ENCODE measurements around the gene ZNF783.

ZNF783 gene

DNA sequence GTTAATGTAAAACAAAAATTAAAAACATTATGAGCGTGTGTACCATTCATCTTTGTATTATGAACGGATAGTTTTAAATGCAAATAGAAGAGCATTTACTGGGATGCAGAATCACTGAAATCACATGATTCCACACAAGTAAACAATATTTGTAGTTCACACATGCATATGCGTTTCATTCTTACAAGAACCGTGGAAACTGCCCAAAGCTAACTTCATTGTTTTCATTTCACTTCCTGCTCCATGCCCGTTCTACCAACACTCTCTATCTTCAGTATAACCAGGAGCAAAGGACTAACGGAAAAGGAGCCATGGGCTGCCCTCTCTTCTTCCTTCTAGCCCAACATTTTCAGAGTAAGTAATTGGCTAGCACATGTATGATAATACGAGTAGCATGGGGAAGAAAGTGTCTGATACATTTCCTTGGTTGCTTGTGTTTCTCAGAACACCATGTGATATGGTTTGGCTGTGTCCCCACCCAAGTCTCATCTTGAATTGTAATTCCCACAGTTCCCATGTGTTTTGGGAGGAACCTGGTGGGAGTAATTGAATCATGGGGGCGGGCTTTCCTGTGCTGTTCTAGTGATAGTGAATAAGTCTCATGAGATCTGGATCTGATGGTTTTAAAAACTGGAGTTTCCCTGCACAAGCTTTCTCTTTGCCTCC, 38.8 kb downstream of the ZNF783 start:
- Histone ChIP-seq H3K9me3 (ENCODE audit: severe bottlenecking) (no peaks in the 10 kb centered on the region), H3K4me1 (ENCODE audit: insufficient read depth, poor library complexity, severe bottlenecking) (no peaks in the 10 kb centered on the region), H3K27me3 (ENCODE audit: insufficient read depth, poor library complexity, severe bottlenecking) (no peaks in the 10 kb centered on the region), H3K4me3 (ENCODE audit: severe bottlenecking) (no peak overlapping the region), H3K27ac (ENCODE audit: poor library complexity, severe bottlenecking) (no peak overlapping the region), H3K36me3 (ENCODE audit: low read depth) (no peaks in the 10 kb centered on the region)
- TF ChIP-seq, protein P1, sequence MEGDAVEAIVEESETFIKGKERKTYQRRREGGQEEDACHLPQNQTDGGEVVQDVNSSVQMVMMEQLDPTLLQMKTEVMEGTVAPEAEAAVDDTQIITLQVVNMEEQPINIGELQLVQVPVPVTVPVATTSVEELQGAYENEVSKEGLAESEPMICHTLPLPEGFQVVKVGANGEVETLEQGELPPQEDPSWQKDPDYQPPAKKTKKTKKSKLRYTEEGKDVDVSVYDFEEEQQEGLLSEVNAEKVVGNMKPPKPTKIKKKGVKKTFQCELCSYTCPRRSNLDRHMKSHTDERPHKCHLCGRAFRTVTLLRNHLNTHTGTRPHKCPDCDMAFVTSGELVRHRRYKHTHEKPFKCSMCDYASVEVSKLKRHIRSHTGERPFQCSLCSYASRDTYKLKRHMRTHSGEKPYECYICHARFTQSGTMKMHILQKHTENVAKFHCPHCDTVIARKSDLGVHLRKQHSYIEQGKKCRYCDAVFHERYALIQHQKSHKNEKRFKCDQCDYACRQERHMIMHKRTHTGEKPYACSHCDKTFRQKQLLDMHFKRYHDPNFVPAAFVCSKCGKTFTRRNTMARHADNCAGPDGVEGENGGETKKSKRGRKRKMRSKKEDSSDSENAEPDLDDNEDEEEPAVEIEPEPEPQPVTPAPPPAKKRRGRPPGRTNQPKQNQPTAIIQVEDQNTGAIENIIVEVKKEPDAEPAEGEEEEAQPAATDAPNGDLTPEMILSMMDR (IDR thresholded peaks at IDR 0.05; ENCODE audit: poor library complexity, severe bottlenecking): no peak
- ATAC-seq (ENCODE audit: low read depth): no peak
- DNase-seq (ENCODE audit: low spot score): no peak

DNA sequence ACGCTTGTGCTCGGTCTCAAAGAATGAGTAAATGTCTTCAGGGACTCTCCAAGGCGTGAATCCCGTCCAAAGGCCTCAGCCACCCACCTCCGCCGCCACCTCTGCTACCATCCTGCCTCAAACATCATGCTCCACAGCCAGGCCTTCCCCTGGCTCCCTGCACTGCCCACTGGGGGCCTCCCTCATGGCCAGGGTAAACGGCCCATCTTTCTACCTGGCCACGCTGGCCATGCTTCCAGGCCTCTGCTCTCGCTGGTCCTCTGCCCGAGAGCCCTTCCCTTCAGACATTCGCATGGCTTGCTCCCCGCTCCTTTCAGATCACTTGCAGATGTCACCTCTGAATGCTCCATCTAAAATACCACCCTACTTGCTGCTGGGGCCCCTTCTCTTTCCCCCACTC, 40.2 kb downstream of the ZNF783 start:
- Histone ChIP-seq H3K36me3 (ENCODE audit: low read depth) (no peaks in the 10 kb centered on the region), H3K4me3 (ENCODE audit: severe bottlenecking) (no peak overlapping the region), H3K4me1 (ENCODE audit: insufficient read depth, poor library complexity, severe bottlenecking) (no peaks in the 10 kb centered on the region), H3K9me3 (ENCODE audit: severe bottlenecking) (no peaks in the 10 kb centered on the region), H3K27me3 (ENCODE audit: insufficient read depth, poor library complexity, severe bottlenecking) (no peaks in the 10 kb centered on the region), H3K27ac (ENCODE audit: poor library complexity, severe bottlenecking) (no peak overlapping the region)
- DNase-seq (ENCODE audit: low spot score) (no peak), ATAC-seq (ENCODE audit: low read depth) (no peak)
- TF ChIP-seq, protein P1 (IDR thresholded peaks at IDR 0.05; ENCODE audit: poor library complexity, severe bottlenecking): no peak

DNA sequence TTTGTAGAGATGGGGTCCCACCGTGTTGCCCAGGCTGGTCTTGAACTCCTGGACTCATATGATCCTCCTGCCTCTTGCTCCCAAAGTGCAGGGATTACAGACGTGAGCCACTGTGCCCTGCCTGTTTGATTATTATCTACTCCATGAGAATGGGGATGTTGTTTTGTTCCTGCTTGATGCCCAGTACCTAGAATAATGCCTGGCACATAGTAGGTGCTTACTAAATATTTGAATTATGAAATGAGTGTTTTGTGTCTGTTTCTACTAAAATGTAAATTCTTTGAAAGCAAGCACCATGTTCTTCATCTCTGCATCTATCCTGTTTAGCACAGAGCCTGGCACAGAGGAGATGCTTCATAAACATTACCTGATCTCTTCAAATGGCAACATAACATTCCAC, 40.9 kb downstream of the ZNF783 start:
- no peaks in the 10 kb centered on the region for H3K4me1 ChIP-seq (ENCODE audit: insufficient read depth, poor library complexity, severe bottlenecking)
- H3K9me3 ChIP-seq (ENCODE audit: severe bottlenecking): no peaks in the 10 kb centered on the region
- no peaks in the 10 kb centered on the region for H3K36me3 ChIP-seq (ENCODE audit: low read depth)
- no peak for ATAC-seq (ENCODE audit: low read depth)
- H3K27me3 ChIP-seq (ENCODE audit: insufficient read depth, poor library complexity, severe bottlenecking): no peaks in the 10 kb centered on the region
- no peak overlapping the region for H3K4me3 ChIP-seq (ENCODE audit: severe bottlenecking)
- H3K27ac ChIP-seq (ENCODE audit: poor library complexity, severe bottlenecking): no peak overlapping the region
- no peak for DNase-seq (ENCODE audit: low spot score)
- TF ChIP-seq, protein P1 (IDR thresholded peaks at IDR 0.05; ENCODE audit: poor library complexity, severe bottlenecking): no peak

DNA sequence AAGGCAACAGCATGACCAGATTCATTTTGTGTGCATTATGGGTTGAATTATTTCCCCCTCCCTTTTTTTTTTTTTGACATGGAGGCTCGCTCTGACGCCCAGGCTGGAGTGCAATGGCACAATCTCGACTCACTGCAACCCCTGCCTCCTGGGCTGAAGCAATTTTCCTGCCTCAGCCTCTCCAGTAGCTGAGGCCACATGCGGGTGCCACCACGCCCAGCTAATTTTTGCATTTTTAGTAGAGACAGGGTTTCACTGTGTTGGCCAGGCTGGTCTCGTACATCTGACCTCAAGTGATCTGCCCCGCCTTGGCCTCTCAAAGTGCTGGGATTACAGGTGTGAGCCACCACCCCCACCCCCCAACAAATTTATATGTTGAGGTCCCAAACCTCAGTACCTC, 42.0 kb downstream of the ZNF783 start:
- ATAC-seq (ENCODE audit: low read depth): no peak
- no peak for DNase-seq (ENCODE audit: low spot score)
- no peaks in the 10 kb centered on the region for H3K36me3 ChIP-seq (ENCODE audit: low read depth)
- no peak overlapping the region for H3K4me3 ChIP-seq (ENCODE audit: severe bottlenecking)
- H3K4me1 ChIP-seq (ENCODE audit: insufficient read depth, poor library complexity, severe bottlenecking): no peaks in the 10 kb centered on the region
- H3K27ac ChIP-seq (ENCODE audit: poor library complexity, severe bottlenecking): no peak overlapping the region
- H3K27me3 ChIP-seq (ENCODE audit: insufficient read depth, poor library complexity, severe bottlenecking): no peaks in the 10 kb centered on the region
- TF ChIP-seq, protein P1 (IDR thresholded peaks at IDR 0.05; ENCODE audit: poor library complexity, severe bottlenecking): no peak
- H3K9me3 ChIP-seq (ENCODE audit: severe bottlenecking): no peaks in the 10 kb centered on the region

DNA sequence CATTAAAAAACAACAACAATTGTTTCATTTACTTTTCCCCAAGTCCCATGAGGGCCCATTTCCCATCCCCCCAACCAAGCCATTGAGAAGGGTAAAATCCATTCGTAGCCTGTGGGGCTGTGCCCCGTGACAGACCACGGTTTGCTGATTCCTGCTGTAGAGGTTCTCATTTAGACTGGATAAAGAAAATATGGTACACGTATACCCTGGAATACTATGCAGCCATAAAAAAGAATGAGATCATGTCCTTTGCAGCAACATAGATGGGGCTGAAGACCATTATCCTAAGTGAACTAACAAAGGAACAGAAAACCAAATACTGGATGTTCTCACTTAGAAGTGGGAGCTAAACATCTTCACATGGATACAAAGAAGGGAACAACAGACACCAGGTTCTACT, 44.9 kb downstream of the ZNF783 start:
- Histone ChIP-seq H3K4me1 (ENCODE audit: insufficient read depth, poor library complexity, severe bottlenecking) (no peaks in the 10 kb centered on the region), H3K27me3 (ENCODE audit: insufficient read depth, poor library complexity, severe bottlenecking) (no peaks in the 10 kb centered on the region), H3K9me3 (ENCODE audit: severe bottlenecking) (no peaks in the 10 kb centered on the region), H3K36me3 (ENCODE audit: low read depth) (no peaks in the 10 kb centered on the region), H3K27ac (ENCODE audit: poor library complexity, severe bottlenecking) (no peak overlapping the region), H3K4me3 (ENCODE audit: severe bottlenecking) (no peak overlapping the region)
- DNase-seq (ENCODE audit: low spot score): no peak
- ATAC-seq (ENCODE audit: low read depth): no peak
- TF ChIP-seq, protein P1 (IDR thresholded peaks at IDR 0.05; ENCODE audit: poor library complexity, severe bottlenecking): no peak
